Measurements from ENCODE around the gene EMSY.
A peak's percentile ranks its signal among the peaks of the same experiment; 100 is the strongest.

EMSY gene

GRCh38 chr11:76597533-76598425 lies 153.0 kb downstream of the EMSY start:
- DNase-seq, result peak; percentile 48

GRCh38 chr11:76598426-76598839 lies 153.6 kb downstream of the EMSY start:
- DNase-seq, result peak; percentile 78

GRCh38 chr11:76599041-76600013 lies 154.5 kb downstream of the EMSY start:
- DNase-seq, result peak; percentile 97

GRCh38 chr11:76600124-76600655 lies 155.4 kb downstream of the EMSY start:
- peak; percentile 22 for DNase-seq

GRCh38 chr11:76601272-76601671 lies 156.5 kb downstream of the EMSY start:
- peak; percentile 47 for DNase-seq

- no peak for DNase-seq
Measured at GRCh38 chr11:76601724-76602123, 156.9 kb downstream of the EMSY start.

GRCh38 chr11:76602431-76602861 lies 157.6 kb downstream of the EMSY start:
- DNase-seq, result peak; percentile 56

Measured in islet precursor cell (in vitro differentiated cells).